HG03066 (cell line): ENCODE measurements around the gene PPP1R12B.
"Not testable (repeated sequence)": the region's sequence is repeated elsewhere in the genome, so short reads cannot be mapped to it uniquely, and the experiment has no call there.

Source experiments
- ATAC-seq: cut with Tn5 transposase; IDR thresholded peaks from one replicate; pipeline ENCODE4 v1.9.1; 2021; ENCODE audit warnings: low read depth; ENCODE audit not compliant: unreplicated experiment

PPP1R12B gene

GRCh38 chr1:202575918-202576653 lies 227.6 kb downstream of the PPP1R12B start:
- no peak for ATAC-seq

- no peak for ATAC-seq
Measured at GRCh38 chr1:202576816-202577215, 228.3 kb downstream of the PPP1R12B start.

- ATAC-seq = no peak
Measured at GRCh38 chr1:202577381-202577780, 228.9 kb downstream of the PPP1R12B start.

- ATAC-seq = no peak
Measured at GRCh38 chr1:202578001-202578504, 229.6 kb downstream of the PPP1R12B start.

GRCh38 chr1:202578565-202578964 lies 230.1 kb downstream of the PPP1R12B start:
- ATAC-seq = no peak

- no peak for ATAC-seq
Measured at GRCh38 chr1:202579806-202580205, 231.3 kb downstream of the PPP1R12B start.

- no peak for ATAC-seq
Measured at GRCh38 chr1:202580619-202581018, 232.1 kb downstream of the PPP1R12B start.

- not testable (repeated sequence) for ATAC-seq
Measured at GRCh38 chr1:202582350-202582749, 233.9 kb downstream of the PPP1R12B start.

GRCh38 chr1:202584707-202585589 lies 236.4 kb downstream of the PPP1R12B start:
- no peak for ATAC-seq

GRCh38 chr1:202585590-202585933 lies 237.1 kb downstream of the PPP1R12B start:
- ATAC-seq = no peak

- ATAC-seq = no peak
Measured at GRCh38 chr1:202586018-202586821, 237.7 kb downstream of the PPP1R12B start.

GRCh38 chr1:202586871-202587270 lies 238.4 kb downstream of the PPP1R12B start:
- ATAC-seq = no peak

GRCh38 chr1:202587859-202588485 lies 239.5 kb downstream of the PPP1R12B start:
- ATAC-seq = no peak

- ATAC-seq = no peak
Measured at GRCh38 chr1:202588503-202589189, 240.1 kb downstream of the PPP1R12B start.

- no peak for ATAC-seq
Measured at GRCh38 chr1:202589190-202589930, 240.9 kb downstream of the PPP1R12B start.

GRCh38 chr1:202590126-202590525 lies 241.6 kb downstream of the PPP1R12B start:
- no peak for ATAC-seq

GRCh38 chr1:202590975-202591411 lies 242.5 kb downstream of the PPP1R12B start:
- ATAC-seq = no peak

- no peak for ATAC-seq
Measured at GRCh38 chr1:202591515-202591914, 243.0 kb downstream of the PPP1R12B start.

- ATAC-seq = no peak
Measured at GRCh38 chr1:202592146-202592545, 243.6 kb downstream of the PPP1R12B start.
